Muscle layer of duodenum (tissue), 2 donors: ENCODE measurements around the gene SDSL.
A peak's percentile ranks its signal among the peaks of the same experiment; 100 is the strongest.

ENCODE experiments used
- H3K27ac ChIP-seq: one replicate; pipeline ENCODE4 v1.7.0; 2013; ENCODE audit warnings: mild to moderate bottlenecking, low read length
- H3K27me3 ChIP-seq: one replicate; pipeline ENCODE4 v1.7.0; 2013; ENCODE audit warnings: low read depth, mild to moderate bottlenecking, control low read depth, low read length
- H3K36me3 ChIP-seq, 2 donors: one replicate each; pipeline ENCODE4 v1.7.0; 2013; ENCODE audit warnings: low read length in 2 of 2, control low read depth in 1 of 2, mild to moderate bottlenecking in 1 of 2; ENCODE audit not compliant: insufficient read depth in 2 of 2, control insufficient read depth in 1 of 2
- H3K4me1 ChIP-seq, 2 donors: one replicate each; pipeline ENCODE4 v1.7.0; 2013; ENCODE audit warnings: low read length in 2 of 2, mild to moderate bottlenecking in 2 of 2, control low read depth in 1 of 2, moderate library complexity in 1 of 2; ENCODE audit not compliant: insufficient read depth in 2 of 2, control insufficient read depth in 1 of 2
- H3K4me3 ChIP-seq, 2 donors: one replicate each; pipeline ENCODE4 v1.7.0; 2013; ENCODE audit warnings: low read length in 2 of 2, low read depth in 1 of 2, mild to moderate bottlenecking in 1 of 2
- H3K9me3 ChIP-seq, 2 donors: one replicate each; pipeline ENCODE4 v1.7.0; 2013; ENCODE audit warnings: low read length in 2 of 2, control low read depth in 1 of 2, mild to moderate bottlenecking in 1 of 2; ENCODE audit not compliant: control insufficient read depth in 1 of 2
- donor health status: healthy.

The SDSL gene

GRCh38 chr12:113408756-113409298 is 13.4 kb upstream of the SDSL start:
- no peak overlapping the region for H3K27ac ChIP-seq
- no peaks in the 10 kb centered on the region for H3K9me3 ChIP-seq
- H3K36me3 ChIP-seq = no peaks in the 10 kb centered on the region
- no peaks in the 10 kb centered on the region for H3K4me1 ChIP-seq
- H3K27me3 ChIP-seq = peaks cover 6% of the 10 kb centered on the region
- H3K4me3 ChIP-seq = no peak overlapping the region

- Histone ChIP-seq H3K9me3 (no peaks in the 10 kb centered on the region), H3K27ac (no peak overlapping the region), H3K36me3 (no peaks in the 10 kb centered on the region), H3K27me3 (peaks cover 6% of the 10 kb centered on the region), H3K4me1 (no peaks in the 10 kb centered on the region), H3K4me3 (no peak overlapping the region)
These were observed 12.6 kb upstream of the SDSL start for GRCh38 chr12:113409462-113410124.

DNA sequence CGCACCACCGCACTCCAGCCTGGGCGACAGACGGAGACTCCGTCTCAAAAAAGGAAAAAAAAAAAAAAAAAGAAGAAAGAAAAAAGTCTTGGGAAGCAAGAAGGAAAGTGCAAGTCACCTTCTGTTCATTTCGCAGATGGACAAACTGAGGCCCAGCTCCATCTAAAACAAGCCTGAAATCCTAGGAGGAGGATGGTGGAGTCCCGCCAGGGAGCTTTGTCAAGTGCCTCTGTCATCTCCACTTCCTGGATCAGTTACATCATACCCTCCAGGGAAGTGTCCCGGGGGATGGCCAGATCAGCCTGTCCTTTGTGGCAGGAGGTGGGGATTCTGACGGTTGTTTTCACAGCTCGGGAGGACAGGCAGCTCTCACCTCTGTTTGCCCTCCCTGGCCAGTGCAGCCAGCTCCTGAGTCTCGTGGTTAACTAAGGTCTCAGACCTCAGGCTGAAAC is 8.7 kb upstream of the SDSL start:
- no peak overlapping the region for H3K4me3 ChIP-seq
- no peaks in the 10 kb centered on the region for H3K4me1 ChIP-seq
- H3K9me3 ChIP-seq = no peaks in the 10 kb centered on the region
- H3K27ac ChIP-seq = no peak overlapping the region
- no peaks in the 10 kb centered on the region for H3K36me3 ChIP-seq
- H3K27me3 ChIP-seq = peaks cover 6% of the 10 kb centered on the region

DNA sequence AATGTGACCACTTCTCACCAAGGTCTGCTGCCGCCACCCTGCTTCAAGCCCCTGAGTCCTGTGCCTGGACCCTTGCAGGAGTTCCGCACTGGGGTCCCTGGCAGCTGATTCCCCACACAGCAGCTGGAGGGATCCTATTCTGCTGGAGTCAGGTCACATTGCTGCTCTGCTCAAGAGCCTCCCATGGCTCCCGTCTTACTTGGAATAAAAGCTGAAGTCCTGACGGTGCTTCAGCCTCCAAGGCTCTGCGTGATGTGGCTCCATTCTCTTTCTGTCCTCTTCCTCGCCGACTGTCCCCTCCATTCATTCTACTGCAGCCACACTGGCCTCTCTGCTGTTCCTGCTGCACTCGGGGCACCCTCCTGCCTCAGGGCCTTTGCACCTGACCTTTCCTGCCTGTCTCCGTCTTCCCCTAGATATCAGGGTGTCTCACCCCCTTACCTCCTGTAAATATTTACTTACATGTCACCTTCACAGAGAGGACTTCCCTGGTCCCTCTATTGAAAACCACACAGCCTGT is 7.6 kb upstream of the SDSL start:
- Histone ChIP-seq H3K27me3 (peaks cover 5% of the 10 kb centered on the region), H3K9me3 (no peaks in the 10 kb centered on the region), H3K4me1 (no peaks in the 10 kb centered on the region)

DNA sequence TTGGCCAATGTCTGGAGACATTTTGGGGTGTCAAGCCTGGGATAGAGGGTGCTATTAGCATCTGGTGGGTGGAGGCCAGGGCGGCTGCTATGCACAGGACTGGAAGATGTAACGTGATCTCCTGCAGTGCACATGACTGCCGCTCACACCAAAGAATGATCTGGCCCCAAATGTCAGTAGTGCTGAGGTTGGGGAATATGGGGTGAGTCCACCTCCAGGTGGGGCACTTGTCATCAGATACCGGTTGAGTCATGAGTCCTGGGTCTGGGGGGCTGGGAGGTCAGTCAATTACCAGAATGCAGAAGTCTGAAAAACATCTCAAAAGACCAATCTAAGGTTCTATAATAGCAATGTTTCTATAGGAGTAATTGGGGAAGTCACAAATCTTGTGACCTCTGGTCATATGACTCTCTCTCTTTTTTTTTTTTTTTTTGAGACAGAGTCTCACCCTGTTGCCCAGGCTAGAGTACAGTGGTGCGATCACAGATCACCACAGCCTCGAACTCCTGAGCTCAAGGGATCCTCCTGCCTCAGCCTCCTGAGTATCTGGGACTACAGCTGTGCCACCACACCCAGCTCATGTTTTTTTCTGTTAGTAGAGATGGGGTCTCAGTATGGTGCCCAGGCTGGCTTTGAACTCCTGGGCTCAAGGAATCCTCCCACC is 6.0 kb upstream of the SDSL start:
- H3K4me3 ChIP-seq = no peak overlapping the region
- H3K9me3 ChIP-seq = no peaks in the 10 kb centered on the region
- no peaks in the 10 kb centered on the region for H3K27me3 ChIP-seq
- H3K27ac ChIP-seq = no peak overlapping the region
- no peaks in the 10 kb centered on the region for H3K4me1 ChIP-seq
- no peaks in the 10 kb centered on the region for H3K36me3 ChIP-seq

More for the DNA sequence above, 7.6 kb upstream of the SDSL start:
- Histone ChIP-seq H3K4me3 (no peak overlapping the region), H3K36me3 (no peaks in the 10 kb centered on the region), H3K27ac (no peak overlapping the region)

- H3K4me1 ChIP-seq = peaks cover 6 to 7% of the 10 kb centered on the region in 2 donors
- no peak overlapping the region for H3K27ac ChIP-seq
- H3K27me3 ChIP-seq = no peaks in the 10 kb centered on the region
- no peaks in the 10 kb centered on the region for H3K9me3 ChIP-seq
- no peak overlapping the region for H3K4me3 ChIP-seq
- no peaks in the 10 kb centered on the region for H3K36me3 ChIP-seq
These were observed 3.8 kb upstream of the SDSL start for GRCh38 chr12:113418213-113418879.

GRCh38 chr12:113420996-113421595 is 1.1 kb upstream of the SDSL start:
- Histone ChIP-seq H3K4me3 (no peak overlapping the region), H3K4me1 (peaks cover 6 to 7% of the 10 kb centered on the region in 2 donors), H3K27me3 (no peaks in the 10 kb centered on the region), H3K9me3 (no peaks in the 10 kb centered on the region), H3K27ac (no peak overlapping the region), H3K36me3 (no peaks in the 10 kb centered on the region)

DNA sequence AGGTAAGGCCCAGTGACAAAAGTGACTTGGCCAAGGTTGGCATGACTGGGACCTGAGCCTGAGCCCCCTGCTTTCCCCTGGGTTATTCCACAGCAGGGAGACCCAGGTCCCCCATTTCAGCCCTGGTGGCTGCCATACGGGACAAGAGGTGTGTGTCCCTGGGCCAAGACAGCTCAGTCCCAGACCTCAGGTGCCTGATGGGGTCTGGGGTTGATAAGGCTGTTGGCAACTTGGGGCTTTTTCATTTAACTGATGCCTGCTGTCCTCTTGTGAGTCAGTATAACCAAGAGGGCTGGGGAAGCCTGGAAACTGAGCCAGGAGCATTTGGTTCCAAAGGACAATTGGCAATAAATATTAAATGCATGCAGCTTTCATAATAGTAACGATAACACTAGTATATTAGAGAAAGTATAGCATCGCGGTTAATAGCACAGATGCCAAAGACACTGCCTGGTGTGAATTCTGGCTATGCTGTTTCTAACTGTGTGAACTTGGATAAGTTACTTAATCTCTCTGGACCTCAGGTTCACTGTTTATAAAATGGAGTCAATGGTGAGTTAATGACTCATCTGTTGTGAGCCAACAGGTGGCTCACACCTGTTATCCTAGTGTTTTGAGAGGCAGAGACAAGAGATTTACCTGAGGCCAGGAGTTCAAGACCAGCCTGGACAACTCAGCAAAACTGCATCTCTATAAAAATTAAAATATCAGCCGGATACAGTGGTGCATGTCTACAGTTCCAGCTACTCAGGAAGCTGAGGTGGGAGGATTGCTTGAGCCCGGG is 898 bp downstream of the SDSL start:
- H3K4me3 ChIP-seq = peak overlapping the region; percentile 55 to 56
- no peaks in the 10 kb centered on the region for H3K36me3 ChIP-seq
- H3K27me3 ChIP-seq = no peaks in the 10 kb centered on the region
- peaks cover 6 to 7% of the 10 kb centered on the region in 2 donors for H3K4me1 ChIP-seq
- peak overlapping the region; percentile 65 for H3K27ac ChIP-seq
- no peaks in the 10 kb centered on the region for H3K9me3 ChIP-seq

DNA sequence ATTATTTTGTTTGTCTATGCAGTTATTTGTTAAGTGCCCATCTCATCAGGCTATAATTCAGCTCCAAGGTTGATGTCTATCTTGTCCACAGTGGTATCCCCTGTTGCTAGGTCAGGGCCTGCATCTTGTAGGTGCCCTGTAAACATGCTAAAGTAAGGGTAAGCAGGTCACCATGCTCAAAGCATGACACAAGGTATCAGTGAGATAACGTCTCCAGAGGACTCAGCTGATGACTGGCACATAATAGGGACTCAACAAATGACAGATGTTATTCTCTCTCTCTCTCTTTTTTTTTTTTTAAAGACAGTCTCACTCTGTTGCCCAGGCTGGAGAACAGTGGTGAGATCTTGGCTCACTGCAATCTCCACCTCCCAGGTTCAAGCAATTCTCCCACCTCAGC is 2.3 kb downstream of the SDSL start:
- no peaks in the 10 kb centered on the region for H3K27me3 ChIP-seq
- peaks cover 6 to 7% of the 10 kb centered on the region in 2 donors for H3K4me1 ChIP-seq
- no peaks in the 10 kb centered on the region for H3K9me3 ChIP-seq
- no peak overlapping the region for H3K4me3 ChIP-seq
- no peaks in the 10 kb centered on the region for H3K36me3 ChIP-seq
- H3K27ac ChIP-seq = no peak overlapping the region

DNA sequence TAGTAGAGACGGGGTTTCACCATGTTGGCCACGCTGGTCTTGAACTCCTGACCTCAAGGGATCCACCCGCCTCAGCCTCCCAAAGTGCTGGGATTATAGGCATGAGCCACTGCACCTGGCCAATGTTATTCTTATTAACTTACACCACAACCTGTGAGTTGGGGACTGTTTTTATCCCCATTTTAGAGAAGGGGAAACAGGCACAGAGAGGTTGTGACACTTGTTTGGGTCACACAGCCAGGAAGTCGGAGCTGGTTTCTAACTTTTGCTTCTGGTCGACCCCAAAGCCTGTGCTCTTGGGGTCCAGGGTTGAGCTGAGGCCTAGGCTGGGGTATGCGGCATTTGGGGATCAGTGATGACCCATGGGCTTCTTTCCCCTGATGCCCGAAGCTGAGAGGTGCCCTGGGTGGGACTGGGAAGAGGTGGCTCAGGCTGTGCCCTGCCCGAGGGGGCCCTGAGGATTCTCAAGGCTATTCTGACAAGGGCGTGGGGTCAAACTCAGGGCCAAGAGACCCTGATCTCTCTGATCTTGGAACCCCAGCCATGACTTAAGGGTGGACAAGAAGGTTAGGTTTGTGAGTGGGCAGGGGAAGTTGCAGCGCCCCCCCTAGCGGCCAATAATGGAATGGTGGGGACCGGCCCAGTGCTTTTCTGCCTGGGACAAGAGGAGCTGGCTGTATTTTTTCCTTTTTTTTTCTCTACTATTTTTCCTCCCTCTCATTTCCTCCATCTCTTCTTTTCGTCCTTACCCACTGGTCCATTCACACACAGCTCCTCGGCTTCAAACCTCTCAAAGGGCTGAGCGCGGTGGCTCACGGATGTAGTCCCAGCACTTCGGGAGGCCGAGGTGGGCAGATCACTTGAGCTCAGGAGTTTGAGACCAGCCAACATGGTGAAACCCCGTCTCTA is 3.0 kb downstream of the SDSL start:
- no peaks in the 10 kb centered on the region for H3K9me3 ChIP-seq
- no peak overlapping the region for H3K4me3 ChIP-seq
- no peaks in the 10 kb centered on the region for H3K36me3 ChIP-seq
- H3K27ac ChIP-seq = no peak overlapping the region
- no peaks in the 10 kb centered on the region for H3K27me3 ChIP-seq
- H3K4me1 ChIP-seq = peaks cover 6 to 7% of the 10 kb centered on the region in 2 donors
